ENCODE data around the gene APBA3. TPM values are rescaled to one million over a fixed set of nuclear protein-coding genes. Genes with fewer than 3 reads are reported as not detected.

APBA3 gene
- total and polyA plus RNA-seq, 9 of the 15 experiments (the other 6 are each of a cell fraction or from before 2014, with no cell fraction given): 0.10 to 29.5 (median 11.5) TPM

DNA sequence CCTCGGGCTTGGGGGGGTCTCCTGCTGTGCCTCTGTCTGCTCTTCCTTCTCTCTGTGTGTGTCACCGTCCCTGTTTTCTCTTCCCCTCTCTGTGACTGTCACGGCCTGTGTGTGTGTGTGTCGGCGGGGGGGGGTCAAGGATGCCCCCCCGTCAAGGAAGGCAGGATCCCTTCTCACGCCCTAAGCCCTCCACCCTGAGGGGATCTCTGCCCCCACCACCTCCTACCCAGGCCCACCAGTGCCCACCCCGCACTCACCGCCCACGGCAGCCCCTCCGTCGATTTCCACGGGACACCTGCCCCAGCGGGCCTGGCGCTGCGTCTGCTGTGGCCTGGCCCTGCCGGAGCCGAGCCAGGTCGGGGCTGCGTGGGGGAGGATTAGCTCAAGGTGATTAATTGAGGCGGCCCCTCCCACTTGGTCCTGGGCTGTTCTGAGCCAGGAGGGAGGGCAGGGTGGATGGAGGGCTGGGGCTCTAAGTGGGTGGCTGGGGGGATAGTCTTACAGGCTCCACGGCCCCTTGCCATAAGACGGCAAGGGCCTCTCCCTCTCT is 10.5 kb upstream of the APBA3 start, which contains the start of gene RAX2:
Gene RAX2, minus strand, starts transcription at position 323 of the 550 bp plus-strand sequence. CDS start 486 bp downstream, outside the sequence.
- intact Hi-C loops (cut with micrococcal nuclease) (no loop called here), in situ Hi-C loops (cut with MboI) (no loop called here)
- ChIA-PET CTCF (ENCODE audit: low intra/inter-chr PET ratio) (no interaction called here), POLR2A (interaction anchor here (0.6 to 5.9 kb wide), 2 partner anchors 9 to 213 kb away, joined by 3 to 48 read pairs; partner anchors contain the start of genes APBA3, EEF2 and MRPL54)
- Histone ChIP-seq H3K9me1 (ENCODE audit: control insufficient read depth, insufficient read depth, low read length) (no peaks in the 10 kb centered on the region), H3K27ac (ENCODE audit: extremely low read depth, low read depth, low read length) (no peak within 1 kb of the TSS), H3K4me1 (replicated peaks in 1 of 2; ENCODE audit: control insufficient read depth in 2 of 2, insufficient read depth in 2 of 2, low read length in 2 of 2) (peaks cover 0 to 58% of the 10 kb centered on the region in 2 experiments; a peak in 3 of 5 replicates), H3K9ac (ENCODE audit: insufficient read depth in 1 of 2, low read depth in 2 of 2, low read length in 2 of 2) (peak within 1 kb of the TSS in 1 of 2 experiments; percentile 71; a peak in 1 of 4 replicates), H3K27me3 (ENCODE audit: control insufficient read depth in 2 of 2, insufficient read depth in 2 of 2, low read length in 2 of 2) (no peaks in the 10 kb centered on the region), H3K36me3 (ENCODE audit: control insufficient read depth, insufficient read depth, low read length) (peaks cover 14% of the 10 kb centered on the region; the same call in 1 of the 3 replicates), H3K79me2 (ENCODE audit: control insufficient read depth, insufficient read depth, low read length) (no peaks in the 10 kb centered on the region), H4K20me1 (replicated peaks; ENCODE audit: control insufficient read depth, insufficient read depth, low read length) (no peaks in the 10 kb centered on the region), H2AFZ (ENCODE audit: low read depth, low read length) (no peak within 1 kb of the TSS), H3K9me3 (replicated peaks; ENCODE audit: control insufficient read depth, insufficient read depth, low read depth, low read length) (no peaks in the 10 kb centered on the region), H3K4me3 (no peak within 1 kb of the TSS), H3K4me2 (ENCODE audit: insufficient read depth, low read length) (no peak within 1 kb of the TSS)
- BruUV-seq (replicated peaks): no TSS peak
- 11% methylated on average over 17 of the region's 23 CpGs for WGBS (ENCODE audit: insufficient coverage, low coverage, missing lambda C conversion rate)
- DNase-seq (ENCODE audit: extremely low read depth in 1 of 4, low spot score in 3 of 4) (peak; percentile 41 to 71 (median 62)), ATAC-seq (peak; percentile 68), FAIRE-seq (no peak)
- TF ChIP-seq SRSF7 (optimal IDR thresholded peaks at IDR 0.05; ENCODE audit: low read depth, low read length): no peak
- no peak for TF ChIP-seq EZH2 (IDR thresholded peaks at IDR 0.05; ENCODE audit: borderline replicate concordance, low read depth, low read length)
- TF ChIP-seq BHLHE40 (IDR thresholded peaks at IDR 0.05; ENCODE audit: low read length): no peak
- TF ChIP-seq EP400 (IDR thresholded peaks at IDR 0.05): no peak
- TF ChIP-seq, protein P1, sequence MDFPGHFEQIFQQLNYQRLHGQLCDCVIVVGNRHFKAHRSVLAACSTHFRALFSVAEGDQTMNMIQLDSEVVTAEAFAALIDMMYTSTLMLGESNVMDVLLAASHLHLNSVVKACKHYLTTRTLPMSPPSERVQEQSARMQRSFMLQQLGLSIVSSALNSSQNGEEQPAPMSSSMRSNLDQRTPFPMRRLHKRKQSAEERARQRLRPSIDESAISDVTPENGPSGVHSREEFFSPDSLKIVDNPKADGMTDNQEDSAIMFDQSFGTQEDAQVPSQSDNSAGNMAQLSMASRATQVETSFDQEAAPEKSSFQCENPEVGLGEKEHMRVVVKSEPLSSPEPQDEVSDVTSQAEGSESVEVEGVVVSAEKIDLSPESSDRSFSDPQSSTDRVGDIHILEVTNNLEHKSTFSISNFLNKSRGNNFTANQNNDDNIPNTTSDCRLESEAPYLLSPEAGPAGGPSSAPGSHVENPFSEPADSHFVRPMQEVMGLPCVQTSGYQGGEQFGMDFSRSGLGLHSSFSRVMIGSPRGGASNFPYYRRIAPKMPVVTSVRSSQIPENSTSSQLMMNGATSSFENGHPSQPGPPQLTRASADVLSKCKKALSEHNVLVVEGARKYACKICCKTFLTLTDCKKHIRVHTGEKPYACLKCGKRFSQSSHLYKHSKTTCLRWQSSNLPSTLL (IDR thresholded peaks at IDR 0.05): no peak
- TF ChIP-seq FOS (IDR thresholded peaks at IDR 0.05; ENCODE audit: extremely low read depth, insufficient read length): no peak
- TF ChIP-seq KLF13 (tag; IDR thresholded peaks at IDR 0.05; ENCODE audit: borderline replicate concordance, low read depth): no peak
- no peak for TF ChIP-seq ZNF274 (IDR thresholded peaks at IDR 0.05; ENCODE audit: borderline replicate concordance, low read depth, low read length)
- TF ChIP-seq, protein P2, sequence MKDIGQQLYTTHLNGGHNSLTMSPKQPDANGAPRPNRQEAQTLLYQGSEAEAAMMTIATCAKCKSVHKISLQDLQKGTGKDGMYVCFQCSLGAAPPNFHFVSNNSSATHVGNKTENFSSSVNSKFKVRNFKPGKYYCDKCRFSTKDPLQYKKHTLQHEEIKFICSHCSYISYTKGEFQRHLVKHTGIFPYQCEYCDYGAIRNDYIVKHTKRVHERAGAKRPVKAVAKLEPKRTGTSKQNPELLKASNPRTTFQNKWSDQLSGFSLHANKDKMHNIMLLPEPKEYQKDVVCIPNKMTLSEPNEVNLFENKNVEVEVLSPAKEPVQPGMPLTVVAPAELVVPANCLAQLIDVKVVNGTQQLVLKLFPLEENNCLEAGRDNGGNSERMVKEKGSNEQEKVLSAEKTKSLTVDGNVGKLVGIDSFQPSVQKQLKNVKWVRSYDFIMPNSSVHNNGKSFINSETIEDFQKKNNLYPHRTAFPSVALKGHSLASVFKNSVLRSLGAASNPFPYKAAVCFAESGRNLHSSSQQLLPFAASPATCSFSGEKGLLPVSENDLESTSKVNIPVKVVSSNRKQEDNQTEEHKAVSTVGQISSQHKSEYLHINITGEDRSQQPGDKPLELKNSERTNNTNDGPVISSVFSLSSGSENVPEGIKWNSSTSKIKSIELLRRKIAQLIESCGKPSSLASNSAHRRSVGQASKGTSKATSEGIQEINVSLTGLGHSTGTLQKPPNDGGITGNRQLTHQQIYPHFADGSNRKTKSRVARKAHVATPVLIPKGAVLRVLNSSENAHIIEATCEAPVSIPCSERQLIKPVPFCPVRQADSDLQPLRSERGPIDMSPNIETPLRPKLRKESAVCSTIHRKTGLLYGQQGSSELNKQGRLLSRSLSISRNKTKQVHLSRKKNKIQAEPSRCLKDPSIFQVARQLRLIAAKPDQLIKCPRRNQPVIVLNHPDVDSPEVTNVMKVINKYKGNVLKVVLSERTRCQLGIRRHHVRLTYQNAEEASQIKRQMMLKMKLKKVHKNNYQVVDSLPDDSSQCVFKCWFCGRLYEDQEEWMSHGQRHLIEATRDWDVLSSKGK (CRISPR knock-in tag; IDR thresholded peaks at IDR 0.05): no peak
- no peak for TF ChIP-seq NCOR1 (IDR thresholded peaks at IDR 0.05)
- peak; percentile 75 for TF ChIP-seq MEIS2 (IDR thresholded peaks at IDR 0.05; ENCODE audit: partially characterized antibody)
- TF ChIP-seq SRSF3 (IDR thresholded peaks at IDR 0.05; ENCODE audit: insufficient read depth, low read length): no peak
- no peak for TF ChIP-seq CSDE1 (IDR thresholded peaks at IDR 0.05)
- TF ChIP-seq, protein P3, sequence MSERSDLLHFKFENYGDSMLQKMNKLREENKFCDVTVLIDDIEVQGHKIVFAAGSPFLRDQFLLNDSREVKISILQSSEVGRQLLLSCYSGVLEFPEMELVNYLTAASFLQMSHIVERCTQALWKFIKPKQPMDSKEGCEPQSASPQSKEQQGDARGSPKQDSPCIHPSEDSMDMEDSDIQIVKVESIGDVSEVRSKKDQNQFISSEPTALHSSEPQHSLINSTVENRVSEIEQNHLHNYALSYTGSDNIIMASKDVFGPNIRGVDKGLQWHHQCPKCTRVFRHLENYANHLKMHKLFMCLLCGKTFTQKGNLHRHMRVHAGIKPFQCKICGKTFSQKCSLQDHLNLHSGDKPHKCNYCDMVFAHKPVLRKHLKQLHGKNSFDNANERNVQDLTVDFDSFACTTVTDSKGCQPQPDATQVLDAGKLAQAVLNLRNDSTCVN (CRISPR knock-in tag; IDR thresholded peaks at IDR 0.05): no peak
- TF ChIP-seq CEBPB (tag; IDR thresholded peaks at IDR 0.05): no peak
- no peak for TF ChIP-seq PHTF2 (CRISPR knock-in tag; IDR thresholded peaks at IDR 0.05)
- TF ChIP-seq ARNT (IDR thresholded peaks at IDR 0.05): no peak
- TF ChIP-seq ERF (CRISPR knock-in tag; IDR thresholded peaks at IDR 0.05): no peak
